Measurements from ENCODE around the gene VDAC1.

DNA sequence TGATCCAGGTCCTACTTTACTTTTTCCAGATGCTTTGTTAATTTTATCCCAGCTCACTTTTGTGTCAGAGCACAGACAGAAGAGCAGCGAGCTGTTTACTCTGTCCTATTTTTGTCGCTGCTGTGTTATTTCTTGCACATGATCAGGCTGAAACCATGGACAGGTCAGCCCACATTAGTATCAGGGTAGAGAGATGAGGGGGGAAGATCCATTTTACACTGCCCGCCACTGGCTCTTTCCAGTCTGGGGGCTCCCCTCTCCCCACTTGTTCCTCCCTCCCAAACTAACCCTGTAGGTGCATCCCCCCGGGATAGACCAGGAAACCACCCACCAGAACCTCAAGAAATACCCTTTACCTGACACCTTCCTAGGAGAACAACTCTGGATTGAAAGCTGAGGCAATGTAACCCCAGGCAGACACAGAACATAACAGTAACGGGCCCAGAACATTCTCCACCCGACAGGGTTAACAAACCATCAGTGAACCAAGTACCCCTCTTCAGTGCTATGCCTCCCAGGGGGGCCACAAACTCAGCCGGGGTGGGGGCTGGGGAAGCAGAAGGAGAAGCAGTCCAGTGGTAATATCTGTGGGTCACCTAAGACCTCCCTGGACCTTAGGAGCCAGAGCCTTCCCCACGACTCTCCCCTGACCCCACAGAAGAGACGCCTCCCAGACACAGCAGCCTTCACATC lies 10.3 kb downstream of the VDAC1 start:
- TF ChIP-seq, protein P1, sequence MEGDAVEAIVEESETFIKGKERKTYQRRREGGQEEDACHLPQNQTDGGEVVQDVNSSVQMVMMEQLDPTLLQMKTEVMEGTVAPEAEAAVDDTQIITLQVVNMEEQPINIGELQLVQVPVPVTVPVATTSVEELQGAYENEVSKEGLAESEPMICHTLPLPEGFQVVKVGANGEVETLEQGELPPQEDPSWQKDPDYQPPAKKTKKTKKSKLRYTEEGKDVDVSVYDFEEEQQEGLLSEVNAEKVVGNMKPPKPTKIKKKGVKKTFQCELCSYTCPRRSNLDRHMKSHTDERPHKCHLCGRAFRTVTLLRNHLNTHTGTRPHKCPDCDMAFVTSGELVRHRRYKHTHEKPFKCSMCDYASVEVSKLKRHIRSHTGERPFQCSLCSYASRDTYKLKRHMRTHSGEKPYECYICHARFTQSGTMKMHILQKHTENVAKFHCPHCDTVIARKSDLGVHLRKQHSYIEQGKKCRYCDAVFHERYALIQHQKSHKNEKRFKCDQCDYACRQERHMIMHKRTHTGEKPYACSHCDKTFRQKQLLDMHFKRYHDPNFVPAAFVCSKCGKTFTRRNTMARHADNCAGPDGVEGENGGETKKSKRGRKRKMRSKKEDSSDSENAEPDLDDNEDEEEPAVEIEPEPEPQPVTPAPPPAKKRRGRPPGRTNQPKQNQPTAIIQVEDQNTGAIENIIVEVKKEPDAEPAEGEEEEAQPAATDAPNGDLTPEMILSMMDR (conservative IDR thresholded peaks at IDR 0.05; ENCODE audit: low read length): no peak
- TF ChIP-seq EZH2phosphoT487 (IDR thresholded peaks at IDR 0.05; ENCODE audit: borderline replicate concordance, low read depth, low read length): no peak

Measured in OCI-LY7 (cell line).